SW 1271 (cell line): ENCODE measurements around the gene NAPG.
"Not testable (repeated sequence)": the region's sequence is repeated elsewhere in the genome, so short reads cannot be mapped to it uniquely, and the experiment has no call there.

Source experiments
- DNase-seq, 2 experiments: peaks; one replicate each; lab custom pipeline; 2025; lab: John Stamatoyannopoulos, UW

NAPG gene

GRCh38 chr18:10546557-10547300 lies 20.9 kb downstream of the NAPG start:
- no peak for DNase-seq

DNA sequence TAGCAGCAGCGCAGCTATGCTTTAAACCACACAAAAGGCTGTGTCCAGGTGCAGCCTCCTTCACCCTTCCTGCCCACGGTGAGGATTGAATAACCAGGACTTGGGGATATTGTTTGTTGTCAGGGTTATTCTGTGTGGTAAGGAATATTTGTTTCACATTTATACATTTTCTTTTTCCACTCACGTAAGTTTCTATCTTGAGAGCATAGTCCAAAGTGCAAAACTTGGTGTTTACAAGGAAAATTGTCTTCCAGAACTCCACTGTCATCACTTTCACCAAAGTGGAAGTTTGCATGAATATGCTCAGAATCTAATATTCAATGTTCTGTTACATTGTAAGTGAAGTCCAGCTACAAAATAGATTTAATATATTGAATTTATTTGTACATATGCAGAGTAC lies 26.4 kb downstream of the NAPG start:
- DNase-seq: no peak

- DNase-seq: not testable (repeated sequence)
Observed at GRCh38 chr18:10556251-10556650, 30.4 kb downstream of the NAPG start.

GRCh38 chr18:10557085-10557677 lies 31.4 kb downstream of the NAPG start:
- DNase-seq: no peak

GRCh38 chr18:10558243-10558966 lies 32.6 kb downstream of the NAPG start:
- no peak for DNase-seq

- no peak for DNase-seq
Observed at GRCh38 chr18:10558967-10559298, 33.1 kb downstream of the NAPG start.

GRCh38 chr18:10559553-10560451 lies 34.0 kb downstream of the NAPG start:
- no peak for DNase-seq

GRCh38 chr18:10560452-10561045 lies 34.7 kb downstream of the NAPG start:
- peak in 1 of 2 experiments; percentile 22 for DNase-seq

- no peak for DNase-seq
Observed at GRCh38 chr18:10562773-10563160, 36.9 kb downstream of the NAPG start.

DNA sequence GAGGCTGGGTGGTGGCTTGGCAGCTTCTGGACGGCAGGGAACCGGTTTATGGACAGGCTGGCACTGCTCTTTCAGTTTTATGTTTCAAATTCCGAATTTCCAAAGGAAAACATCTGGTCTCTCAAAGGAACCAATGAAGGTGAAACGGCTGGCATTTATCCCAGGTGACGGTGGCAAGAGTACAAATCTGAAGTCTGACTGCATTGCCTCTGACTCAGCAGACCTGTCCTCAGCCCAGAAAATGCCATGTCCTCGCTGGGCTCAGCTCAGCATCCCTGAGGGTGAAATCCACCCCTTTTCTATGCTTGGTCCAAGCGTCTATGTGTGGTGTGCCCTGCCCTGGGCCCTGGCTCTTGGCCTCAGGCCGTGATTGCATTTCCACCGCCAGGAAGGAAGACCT lies 38.1 kb downstream of the NAPG start:
- DNase-seq: no peak

GRCh38 chr18:10564975-10565773 lies 39.3 kb downstream of the NAPG start:
- DNase-seq: no peak

GRCh38 chr18:10565835-10566234 lies 40.0 kb downstream of the NAPG start:
- no peak for DNase-seq

- no peak for DNase-seq
Observed at GRCh38 chr18:10566390-10566789, 40.6 kb downstream of the NAPG start.

DNA sequence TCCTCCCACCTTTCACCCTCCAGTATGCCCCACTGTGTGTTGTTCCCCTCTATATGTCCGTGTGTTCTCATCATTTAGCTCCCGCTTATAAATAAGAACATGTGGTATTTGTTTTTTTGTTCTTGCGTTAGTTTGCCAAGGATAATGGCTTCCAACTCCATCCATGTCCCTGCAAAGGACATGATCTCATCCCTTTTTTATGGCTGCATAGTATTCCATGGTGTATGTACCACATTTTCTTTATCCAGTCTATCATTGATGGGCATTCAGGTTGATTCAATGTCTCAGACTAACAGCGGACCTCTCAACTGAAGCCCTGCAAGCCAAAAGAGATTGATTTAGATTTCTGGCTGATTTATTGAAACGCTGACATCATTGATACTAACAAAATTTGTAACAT lies 44.1 kb downstream of the NAPG start:
- DNase-seq: not testable (repeated sequence)

DNA sequence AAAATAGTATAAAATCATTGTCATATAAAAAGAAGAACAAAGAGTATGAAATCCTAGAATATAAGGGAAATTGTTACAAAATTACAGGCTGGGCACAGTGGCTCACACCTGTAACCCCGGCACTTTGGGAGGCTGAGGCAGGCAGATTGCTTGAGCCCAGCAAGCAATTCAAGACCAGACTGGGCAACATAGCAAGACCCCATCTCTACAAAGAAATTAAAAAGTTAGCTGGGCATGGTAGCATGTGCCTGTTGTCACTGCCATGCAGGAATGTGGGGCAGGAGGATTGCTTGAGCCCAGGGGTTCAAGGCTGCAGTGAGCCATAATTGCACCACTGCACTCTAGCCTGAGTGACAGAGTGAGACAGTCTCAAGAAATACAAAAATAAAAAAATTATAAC lies 44.8 kb downstream of the NAPG start:
- DNase-seq: no peak

DNA sequence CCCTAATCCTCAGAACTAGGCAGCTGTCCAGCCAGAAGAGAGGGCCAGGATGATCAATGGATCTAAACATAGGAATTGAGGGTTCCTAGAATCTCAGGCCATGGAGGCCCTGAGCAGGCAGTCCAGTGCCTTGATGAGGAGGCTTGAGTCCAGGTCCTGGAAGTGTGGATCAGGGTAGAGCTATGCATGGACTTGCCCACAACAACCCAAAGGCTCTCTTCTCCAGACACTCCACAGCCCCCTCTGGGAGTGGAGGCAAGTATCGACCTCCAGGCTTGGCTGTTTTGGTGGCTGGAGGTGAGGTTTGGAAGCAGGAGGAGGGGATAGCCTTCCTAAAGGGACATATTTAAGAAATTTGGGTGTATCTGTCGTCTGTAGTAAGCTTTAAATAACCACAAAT lies 45.7 kb downstream of the NAPG start:
- no peak for DNase-seq

- not testable (repeated sequence) for DNase-seq
Observed at GRCh38 chr18:10573261-10573660, 47.4 kb downstream of the NAPG start.

- DNase-seq: not testable (repeated sequence)
Observed at GRCh38 chr18:10574412-10574811, 48.6 kb downstream of the NAPG start.

DNA sequence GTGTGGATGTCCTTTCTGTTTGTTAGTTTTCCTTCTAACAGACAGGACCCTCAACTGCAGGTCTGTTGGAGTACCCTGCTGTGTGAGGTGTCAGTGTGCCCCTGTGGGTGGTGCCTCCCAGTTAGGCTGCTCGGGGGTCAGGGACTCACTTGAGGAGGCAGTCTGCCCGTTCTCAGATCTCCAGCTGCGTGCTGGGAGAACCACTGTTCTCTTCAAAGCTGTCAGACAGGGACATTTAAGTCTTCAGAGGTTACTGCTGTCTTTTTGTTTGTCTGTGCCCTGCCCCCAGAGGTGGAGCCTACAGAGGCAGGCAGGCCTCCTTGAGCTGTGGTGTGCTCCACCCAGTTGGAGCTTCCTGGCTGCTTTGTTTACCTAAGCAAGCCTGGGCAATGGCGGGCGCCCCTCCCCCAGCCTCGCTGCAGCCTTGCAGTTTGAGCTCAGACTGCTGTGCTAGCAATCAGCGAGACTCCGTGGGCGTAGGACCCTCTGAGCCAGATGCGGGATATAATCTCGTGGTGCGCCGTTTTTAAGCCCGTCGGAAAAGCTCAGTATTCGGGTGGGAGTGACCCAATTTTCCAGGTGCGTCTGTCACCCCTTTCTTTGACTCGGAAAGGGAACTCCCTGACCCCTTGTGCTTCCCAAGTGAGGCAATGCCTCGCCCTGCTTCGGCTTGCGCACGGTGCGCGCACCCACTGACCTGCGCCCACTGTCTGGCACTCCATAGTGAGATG lies 52.2 kb downstream of the NAPG start:
- not testable (repeated sequence) for DNase-seq

DNA sequence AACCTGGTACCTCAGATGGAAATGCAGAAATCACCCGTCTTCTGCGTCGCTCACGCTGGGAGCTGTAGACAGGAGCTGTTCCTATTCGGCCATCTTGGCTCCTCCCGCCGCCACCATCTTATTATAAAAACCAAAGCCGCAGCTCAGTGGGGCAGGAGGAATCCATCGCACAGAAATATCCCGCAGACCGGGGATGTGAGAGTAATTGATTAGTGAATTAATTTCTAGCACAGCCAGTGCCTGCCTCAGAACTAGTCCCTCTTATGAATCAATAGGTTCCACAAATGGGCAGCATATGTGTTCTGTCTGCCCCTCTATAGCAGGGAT lies 52.7 kb downstream of the NAPG start:
- not testable (repeated sequence) for DNase-seq
